UCSD-AML1 (cell line): Measurements from ENCODE around the gene MILR1.
A peak's percentile ranks its signal among the peaks of the same experiment; 100 is the strongest.
"Not testable (repeated sequence)": the region's sequence is repeated elsewhere in the genome, so short reads cannot be mapped to it uniquely, and the experiment has no call there.

Experiments used
- DNase-seq: peaks from one replicate; lab custom pipeline; 2025; ENCODE audit not compliant: unreplicated experiment; lab: John Stamatoyannopoulos, UW

Gene MILR1

GRCh38 chr17:64426596-64426995 is 22.3 kb upstream of the MILR1 start:
- no peak for DNase-seq

- DNase-seq: no peak
These were observed 20.5 kb upstream of the MILR1 start for GRCh38 chr17:64428406-64428805.

- DNase-seq: not testable (repeated sequence)
These were observed 18.9 kb upstream of the MILR1 start for GRCh38 chr17:64430036-64430435.

- DNase-seq: no peak
These were observed 17.4 kb upstream of the MILR1 start for GRCh38 chr17:64431534-64431933.

GRCh38 chr17:64437944-64438525 is 10.9 kb upstream of the MILR1 start:
- no peak for DNase-seq

GRCh38 chr17:64439521-64439920 is 9.4 kb upstream of the MILR1 start:
- not testable (repeated sequence) for DNase-seq

- no peak for DNase-seq
These were observed 9.0 kb upstream of the MILR1 start for GRCh38 chr17:64439956-64440355.

- peak; percentile 77 for DNase-seq
These were observed 7.0 kb upstream of the MILR1 start for GRCh38 chr17:64441772-64442540.

GRCh38 chr17:64442541-64442971 is 6.4 kb upstream of the MILR1 start:
- peak; percentile 46 for DNase-seq

- DNase-seq: no peak
These were observed 5.7 kb upstream of the MILR1 start for GRCh38 chr17:64443086-64443760.

- no peak for DNase-seq
These were observed 1.4 kb upstream of the MILR1 start for GRCh38 chr17:64447526-64447925.

- no peak for DNase-seq
These were observed 630 bp downstream of the MILR1 start for GRCh38 chr17:64449545-64449944.

- no peak for DNase-seq
These were observed 7.3 kb downstream of the MILR1 start for GRCh38 chr17:64455993-64456885.

GRCh38 chr17:64457156-64457555 is 8.2 kb downstream of the MILR1 start:
- DNase-seq: no peak

GRCh38 chr17:64458756-64459155 is 9.8 kb downstream of the MILR1 start:
- DNase-seq: no peak

GRCh38 chr17:64459284-64459747 is 10.4 kb downstream of the MILR1 start:
- DNase-seq: no peak

- DNase-seq: not testable (repeated sequence)
These were observed 10.9 kb downstream of the MILR1 start for GRCh38 chr17:64459818-64460217.

GRCh38 chr17:64460955-64461354 is 12.0 kb downstream of the MILR1 start:
- DNase-seq: no peak

- DNase-seq: no peak
These were observed 12.9 kb downstream of the MILR1 start for GRCh38 chr17:64461788-64462187.

GRCh38 chr17:64466019-64466735 is 17.3 kb downstream of the MILR1 start:
- DNase-seq: no peak
